ENCODE measurements around the gene ASTN2. TPM values are rescaled to one million over a fixed set of nuclear protein-coding genes. Genes with fewer than 3 reads are reported as not detected.

The ASTN2 gene
- total and polyA plus RNA-seq, 9 of the 15 experiments (the other 6 are each of a cell fraction or from before 2014, with no cell fraction given) = 0.56 to 3.5 (median 1.9) TPM

DNA sequence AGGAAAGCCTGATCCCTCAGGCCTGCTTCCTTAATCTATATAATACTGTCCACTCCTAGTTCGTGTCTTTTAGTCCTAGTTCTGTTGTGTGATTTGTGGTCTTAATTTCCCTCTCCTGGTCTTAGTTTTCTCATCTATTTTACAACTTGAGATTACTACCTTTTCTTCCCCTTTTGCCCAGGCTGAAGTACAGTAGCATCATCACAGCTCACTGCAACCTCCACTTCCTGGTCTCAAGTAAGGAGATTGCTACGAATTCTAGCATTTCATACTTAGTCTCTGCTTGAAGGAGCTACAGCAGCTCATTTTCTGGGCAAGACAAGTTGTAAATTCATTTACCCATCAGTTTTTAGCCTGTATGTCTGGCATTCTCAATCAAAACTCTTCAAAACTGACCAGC, 722.2 kb downstream of the ASTN2 start (continued):
- TF ChIP-seq, protein P1, sequence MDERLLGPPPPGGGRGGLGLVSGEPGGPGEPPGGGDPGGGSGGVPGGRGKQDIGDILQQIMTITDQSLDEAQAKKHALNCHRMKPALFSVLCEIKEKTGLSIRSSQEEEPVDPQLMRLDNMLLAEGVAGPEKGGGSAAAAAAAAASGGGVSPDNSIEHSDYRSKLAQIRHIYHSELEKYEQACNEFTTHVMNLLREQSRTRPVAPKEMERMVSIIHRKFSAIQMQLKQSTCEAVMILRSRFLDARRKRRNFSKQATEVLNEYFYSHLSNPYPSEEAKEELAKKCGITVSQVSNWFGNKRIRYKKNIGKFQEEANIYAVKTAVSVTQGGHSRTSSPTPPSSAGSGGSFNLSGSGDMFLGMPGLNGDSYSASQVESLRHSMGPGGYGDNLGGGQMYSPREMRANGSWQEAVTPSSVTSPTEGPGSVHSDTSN (CRISPR knock-in tag; IDR thresholded peaks at IDR 0.05; ENCODE audit: low read depth) = no peak
- TF ChIP-seq, protein P1 (tag; conservative IDR thresholded peaks at IDR 0.05; ENCODE audit: low read depth) = no peak
- TF ChIP-seq ADNP (tag; IDR thresholded peaks at IDR 0.05) = no peak
- no peak for TF ChIP-seq MAZ (CRISPR knock-in tag; conservative IDR thresholded peaks at IDR 0.05 in 1 of 2, IDR thresholded peaks at IDR 0.05 in 1 of 2)
- no peak for TF ChIP-seq POLR2G (IDR thresholded peaks at IDR 0.05; ENCODE audit: low read depth, low read length)

DNA sequence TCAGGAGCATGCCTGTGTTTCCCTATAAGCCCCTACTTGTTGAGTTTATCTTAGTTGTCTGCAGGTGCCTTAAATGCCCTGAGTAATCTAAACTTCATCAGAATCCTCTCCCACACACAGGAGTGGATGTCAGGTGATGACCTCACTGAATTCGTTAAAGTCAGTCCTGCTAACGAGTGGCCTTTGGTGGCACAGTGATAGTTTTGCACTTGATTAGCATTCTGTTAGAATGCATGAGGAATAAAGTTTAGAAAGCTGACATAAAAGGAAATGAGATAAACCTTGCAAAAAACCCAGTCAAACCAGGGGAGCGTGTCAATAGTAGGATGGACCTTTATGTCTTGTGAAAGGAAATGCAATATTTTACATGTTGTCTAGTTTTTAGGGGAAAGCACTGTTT, 723.2 kb downstream of the ASTN2 start:
- FAIRE-seq = no peak
- WGBS (ENCODE audit: insufficient coverage, low coverage, missing lambda C conversion rate) = 36% methylated on average over 3 of the region's 3 CpGs
- no peaks in the 10 kb centered on the region for H3K9me3 ChIP-seq (replicated peaks; ENCODE audit: control insufficient read depth, insufficient read depth, low read depth, low read length)
- H3K9ac ChIP-seq (ENCODE audit: insufficient read depth in 1 of 2, low read depth in 2 of 2, low read length in 2 of 2) = no peak overlapping the region
- no peak overlapping the region for H2AFZ ChIP-seq (ENCODE audit: low read depth, low read length)
- DNase-seq (ENCODE audit: extremely low read depth in 1 of 4, low spot score in 3 of 4) = peak in 1 of 4 experiments; percentile 28
- BruUV-seq (replicated peaks) = no TSS peak
- no peak overlapping the region for H3K27ac ChIP-seq (ENCODE audit: extremely low read depth, low read depth, low read length)
- no peaks in the 10 kb centered on the region for H3K9me1 ChIP-seq (ENCODE audit: control insufficient read depth, insufficient read depth, low read length)
- intact Hi-C loops (cut with micrococcal nuclease) (no loop called here), in situ Hi-C loops (cut with MboI) (no loop called here)
- no peak overlapping the region for H3K4me2 ChIP-seq (ENCODE audit: insufficient read depth, low read length)
- H4K20me1 ChIP-seq (replicated peaks; ENCODE audit: control insufficient read depth, insufficient read depth, low read length) = no peaks in the 10 kb centered on the region
- H3K4me1 ChIP-seq (replicated peaks in 1 of 2; ENCODE audit: control insufficient read depth in 2 of 2, insufficient read depth in 2 of 2, low read length in 2 of 2) = peaks cover 12 to 26% of the 10 kb centered on the region in 2 experiments; a peak in 4 of 5 replicates
- H3K27me3 ChIP-seq (ENCODE audit: control insufficient read depth in 2 of 2, insufficient read depth in 2 of 2, low read length in 2 of 2) = no peaks in the 10 kb centered on the region
- POLR2A ChIA-PET = no interaction called here
- H3K79me2 ChIP-seq (ENCODE audit: control insufficient read depth, insufficient read depth, low read length) = peaks cover 9% of the 10 kb centered on the region; the same call in 2 of the 3 replicates
- CTCF ChIA-PET (ENCODE audit: low intra/inter-chr PET ratio) = no interaction called here
- ATAC-seq = no peak
- H3K36me3 ChIP-seq (ENCODE audit: control insufficient read depth, insufficient read depth, low read length) = no peaks in the 10 kb centered on the region
- H3K4me3 ChIP-seq = no peak overlapping the region
- TF ChIP-seq ZNF165 (CRISPR knock-in tag; IDR thresholded peaks at IDR 0.05; ENCODE audit: borderline replicate concordance) (no peak), POU5F1 (IDR thresholded peaks at IDR 0.05; ENCODE audit: borderline replicate concordance, low read depth, low read length, partially characterized antibody) (no peak), NFRKB (IDR thresholded peaks at IDR 0.05; ENCODE audit: low read depth) (no peak)
- TF ChIP-seq, protein P2, sequence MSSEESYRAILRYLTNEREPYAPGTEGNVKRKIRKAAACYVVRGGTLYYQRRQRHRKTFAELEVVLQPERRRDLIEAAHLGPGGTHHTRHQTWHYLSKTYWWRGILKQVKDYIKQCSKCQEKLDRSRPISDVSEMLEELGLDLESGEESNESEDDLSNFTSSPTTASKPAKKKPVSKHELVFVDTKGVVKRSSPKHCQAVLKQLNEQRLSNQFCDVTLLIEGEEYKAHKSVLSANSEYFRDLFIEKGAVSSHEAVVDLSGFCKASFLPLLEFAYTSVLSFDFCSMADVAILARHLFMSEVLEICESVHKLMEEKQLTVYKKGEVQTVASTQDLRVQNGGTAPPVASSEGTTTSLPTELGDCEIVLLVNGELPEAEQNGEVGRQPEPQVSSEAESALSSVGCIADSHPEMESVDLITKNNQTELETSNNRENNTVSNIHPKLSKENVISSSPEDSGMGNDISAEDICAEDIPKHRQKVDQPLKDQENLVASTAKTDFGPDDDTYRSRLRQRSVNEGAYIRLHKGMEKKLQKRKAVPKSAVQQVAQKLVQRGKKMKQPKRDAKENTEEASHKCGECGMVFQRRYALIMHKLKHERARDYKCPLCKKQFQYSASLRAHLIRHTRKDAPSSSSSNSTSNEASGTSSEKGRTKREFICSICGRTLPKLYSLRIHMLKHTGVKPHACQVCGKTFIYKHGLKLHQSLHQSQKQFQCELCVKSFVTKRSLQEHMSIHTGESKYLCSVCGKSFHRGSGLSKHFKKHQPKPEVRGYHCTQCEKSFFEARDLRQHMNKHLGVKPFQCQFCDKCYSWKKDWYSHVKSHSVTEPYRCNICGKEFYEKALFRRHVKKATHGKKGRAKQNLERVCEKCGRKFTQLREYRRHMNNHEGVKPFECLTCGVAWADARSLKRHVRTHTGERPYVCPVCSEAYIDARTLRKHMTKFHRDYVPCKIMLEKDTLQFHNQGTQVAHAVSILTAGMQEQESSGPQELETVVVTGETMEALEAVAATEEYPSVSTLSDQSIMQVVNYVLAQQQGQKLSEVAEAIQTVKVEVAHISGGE (CRISPR knock-in tag; IDR thresholded peaks at IDR 0.05) = no peak
- TF ChIP-seq, protein P3, sequence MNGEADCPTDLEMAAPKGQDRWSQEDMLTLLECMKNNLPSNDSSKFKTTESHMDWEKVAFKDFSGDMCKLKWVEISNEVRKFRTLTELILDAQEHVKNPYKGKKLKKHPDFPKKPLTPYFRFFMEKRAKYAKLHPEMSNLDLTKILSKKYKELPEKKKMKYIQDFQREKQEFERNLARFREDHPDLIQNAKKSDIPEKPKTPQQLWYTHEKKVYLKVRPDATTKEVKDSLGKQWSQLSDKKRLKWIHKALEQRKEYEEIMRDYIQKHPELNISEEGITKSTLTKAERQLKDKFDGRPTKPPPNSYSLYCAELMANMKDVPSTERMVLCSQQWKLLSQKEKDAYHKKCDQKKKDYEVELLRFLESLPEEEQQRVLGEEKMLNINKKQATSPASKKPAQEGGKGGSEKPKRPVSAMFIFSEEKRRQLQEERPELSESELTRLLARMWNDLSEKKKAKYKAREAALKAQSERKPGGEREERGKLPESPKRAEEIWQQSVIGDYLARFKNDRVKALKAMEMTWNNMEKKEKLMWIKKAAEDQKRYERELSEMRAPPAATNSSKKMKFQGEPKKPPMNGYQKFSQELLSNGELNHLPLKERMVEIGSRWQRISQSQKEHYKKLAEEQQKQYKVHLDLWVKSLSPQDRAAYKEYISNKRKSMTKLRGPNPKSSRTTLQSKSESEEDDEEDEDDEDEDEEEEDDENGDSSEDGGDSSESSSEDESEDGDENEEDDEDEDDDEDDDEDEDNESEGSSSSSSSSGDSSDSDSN (IDR thresholded peaks at IDR 0.05; ENCODE audit: borderline replicate concordance in 1 of 2, low read depth in 2 of 2, low read length in 2 of 2) = no peak

Measured in K562 (cell line).